ENCODE results near the gene STK38. TPM values are rescaled to one million over a fixed set of nuclear protein-coding genes. Genes with fewer than 3 reads are reported as not detected.
A peak's percentile ranks its signal among the peaks of the same experiment; 100 is the strongest.

The STK38 gene
- total and polyA plus RNA-seq, 2 of the 4 experiments (the other 2 are of a cell fraction), result 10.6 to 19.7 TPM

DNA sequence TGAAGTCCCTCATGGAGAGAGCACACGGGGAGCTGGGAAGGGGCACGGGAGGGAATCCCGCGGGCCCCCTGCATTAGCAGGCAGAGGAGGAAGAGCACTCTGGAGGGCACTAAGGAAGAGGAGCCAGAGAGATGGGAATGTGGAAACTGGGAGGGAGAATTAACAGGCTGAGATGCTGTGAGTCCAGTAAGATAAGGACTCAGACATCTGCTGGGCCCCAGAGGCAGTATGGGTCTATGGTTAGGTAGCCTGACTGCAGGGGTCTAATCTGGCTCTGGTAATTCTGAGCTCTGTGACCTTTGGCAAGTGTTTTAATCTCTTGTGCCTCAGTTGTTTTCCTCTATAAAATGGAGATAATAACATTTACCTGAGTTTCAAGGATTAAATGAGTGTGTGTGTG, 31.2 kb upstream of the STK38 start:
- Histone ChIP-seq H3K4me3 (ENCODE audit: insufficient read depth, low read depth, low read length) (no peak overlapping the region), H3K56ac (ENCODE audit: extremely low read depth, insufficient read depth, low read length) (peak overlapping the region; percentile 38; the same call in 1 of the 2 replicates), H4K8ac (ENCODE audit: low read depth in 2 of 2, low read length in 2 of 2) (peak overlapping the region; percentile 10 to 61; a peak in 2 of 4 replicates), H3K36me3 (ENCODE audit: control insufficient read depth, insufficient read depth, low read length) (no peaks in the 10 kb centered on the region), H3K27me3 (ENCODE audit: control insufficient read depth, insufficient read depth, low read length) (no peaks in the 10 kb centered on the region), H3K14ac (replicated peaks; ENCODE audit: low read depth, low read length) (peak overlapping the region; percentile 45; the same call in 1 of the 2 replicates), H2BK120ac (ENCODE audit: low read depth, low read length) (peak overlapping the region; percentile 89), H3K79me1 (ENCODE audit: low read depth in 1 of 2, low read length in 2 of 2) (peaks cover 4 to 18% of the 10 kb centered on the region in 2 experiments; a peak in 3 of 4 replicates), H2BK20ac (ENCODE audit: low read depth, low read length) (peak overlapping the region; percentile 97), H3K27ac (ENCODE audit: insufficient read depth, low read length) (0 out of 2 replicates have a peak overlapping the region, but pooled peaks have one; percentile 7), H2AFZ (replicated peaks; ENCODE audit: low read length, poor library complexity) (no peak overlapping the region), H4K5ac (ENCODE audit: low read depth, low read length) (no peak overlapping the region; the same call in 1 of the 2 replicates), H2AK9ac (replicated peaks; ENCODE audit: low read depth, low read length, poor library complexity) (no peak overlapping the region), H4K91ac (ENCODE audit: insufficient read depth, low read depth, low read length) (peak overlapping the region; percentile 85), H3K4me1 (ENCODE audit: control insufficient read depth, insufficient read depth, low read length) (peaks cover 13% of the 10 kb centered on the region), H2BK5ac (ENCODE audit: low read depth, low read length, poor library complexity, severe bottlenecking) (peak overlapping the region; percentile 43), H3K9ac (ENCODE audit: low read depth, low read length) (no peak overlapping the region), H3K4me2 (ENCODE audit: low read depth, low read length) (no peak overlapping the region), H3K4ac (ENCODE audit: low read depth, low read length) (peak overlapping the region; percentile 96), H2BK15ac (ENCODE audit: low read depth, low read length) (peak overlapping the region; percentile 77; the same call in 2 of the 3 replicates), H4K20me1 (ENCODE audit: insufficient read depth, low read length) (no peaks in the 10 kb centered on the region), H2AK5ac (ENCODE audit: low read depth, low read length) (peak overlapping the region; percentile 99), H3K18ac (ENCODE audit: low read depth, low read length) (peak overlapping the region; percentile 29; the same call in 1 of the 2 replicates), H3K23ac (ENCODE audit: low read depth, low read length) (peak overlapping the region; percentile 69), H3K9me3 (ENCODE audit: control insufficient read depth, insufficient read depth, low read length) (no peaks in the 10 kb centered on the region), H3K9me1 (ENCODE audit: insufficient read depth, low read length) (peaks cover 15% of the 10 kb centered on the region)
- ChIA-PET POLR2A (ENCODE audit: unreplicated experiment) (no interaction called here), CTCF (interaction anchor here (1.5 kb wide), 1 partner anchor 145 kb away, joined by 4 read pairs; no protein-coding TSS in a partner anchor)
- TF ChIP-seq BHLHE40 (IDR thresholded peaks at IDR 0.05; ENCODE audit: low read depth, low read length) (no peak), FOS (IDR thresholded peaks at IDR 0.05; ENCODE audit: low read depth, low read length) (no peak), MXI1 (IDR thresholded peaks at IDR 0.05; ENCODE audit: borderline replicate concordance, low read depth, low read length) (no peak), MAFK (IDR thresholded peaks at IDR 0.05; ENCODE audit: low read depth, low read length) (no peak), SMC3 (IDR thresholded peaks at IDR 0.05; ENCODE audit: low read depth, low read length) (no peak), RCOR1 (IDR thresholded peaks at IDR 0.05; ENCODE audit: insufficient replicate concordance, low read length) (no peak), CEBPB (IDR thresholded peaks at IDR 0.05; ENCODE audit: low read depth, low read length) (no peak), POLR2A (IDR thresholded peaks at IDR 0.05; ENCODE audit: low read depth, low read length) (no peak)
- TF ChIP-seq, protein P1, sequence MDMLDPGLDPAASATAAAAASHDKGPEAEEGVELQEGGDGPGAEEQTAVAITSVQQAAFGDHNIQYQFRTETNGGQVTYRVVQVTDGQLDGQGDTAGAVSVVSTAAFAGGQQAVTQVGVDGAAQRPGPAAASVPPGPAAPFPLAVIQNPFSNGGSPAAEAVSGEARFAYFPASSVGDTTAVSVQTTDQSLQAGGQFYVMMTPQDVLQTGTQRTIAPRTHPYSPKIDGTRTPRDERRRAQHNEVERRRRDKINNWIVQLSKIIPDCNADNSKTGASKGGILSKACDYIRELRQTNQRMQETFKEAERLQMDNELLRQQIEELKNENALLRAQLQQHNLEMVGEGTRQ (IDR thresholded peaks at IDR 0.05; ENCODE audit: low read depth, low read length), result no peak
- TF ChIP-seq, protein P2, sequence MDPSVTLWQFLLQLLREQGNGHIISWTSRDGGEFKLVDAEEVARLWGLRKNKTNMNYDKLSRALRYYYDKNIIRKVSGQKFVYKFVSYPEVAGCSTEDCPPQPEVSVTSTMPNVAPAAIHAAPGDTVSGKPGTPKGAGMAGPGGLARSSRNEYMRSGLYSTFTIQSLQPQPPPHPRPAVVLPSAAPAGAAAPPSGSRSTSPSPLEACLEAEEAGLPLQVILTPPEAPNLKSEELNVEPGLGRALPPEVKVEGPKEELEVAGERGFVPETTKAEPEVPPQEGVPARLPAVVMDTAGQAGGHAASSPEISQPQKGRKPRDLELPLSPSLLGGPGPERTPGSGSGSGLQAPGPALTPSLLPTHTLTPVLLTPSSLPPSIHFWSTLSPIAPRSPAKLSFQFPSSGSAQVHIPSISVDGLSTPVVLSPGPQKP (IDR thresholded peaks at IDR 0.05; ENCODE audit: borderline replicate concordance, low read depth, low read length), result no peak
- TF ChIP-seq, protein P3, sequence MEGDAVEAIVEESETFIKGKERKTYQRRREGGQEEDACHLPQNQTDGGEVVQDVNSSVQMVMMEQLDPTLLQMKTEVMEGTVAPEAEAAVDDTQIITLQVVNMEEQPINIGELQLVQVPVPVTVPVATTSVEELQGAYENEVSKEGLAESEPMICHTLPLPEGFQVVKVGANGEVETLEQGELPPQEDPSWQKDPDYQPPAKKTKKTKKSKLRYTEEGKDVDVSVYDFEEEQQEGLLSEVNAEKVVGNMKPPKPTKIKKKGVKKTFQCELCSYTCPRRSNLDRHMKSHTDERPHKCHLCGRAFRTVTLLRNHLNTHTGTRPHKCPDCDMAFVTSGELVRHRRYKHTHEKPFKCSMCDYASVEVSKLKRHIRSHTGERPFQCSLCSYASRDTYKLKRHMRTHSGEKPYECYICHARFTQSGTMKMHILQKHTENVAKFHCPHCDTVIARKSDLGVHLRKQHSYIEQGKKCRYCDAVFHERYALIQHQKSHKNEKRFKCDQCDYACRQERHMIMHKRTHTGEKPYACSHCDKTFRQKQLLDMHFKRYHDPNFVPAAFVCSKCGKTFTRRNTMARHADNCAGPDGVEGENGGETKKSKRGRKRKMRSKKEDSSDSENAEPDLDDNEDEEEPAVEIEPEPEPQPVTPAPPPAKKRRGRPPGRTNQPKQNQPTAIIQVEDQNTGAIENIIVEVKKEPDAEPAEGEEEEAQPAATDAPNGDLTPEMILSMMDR (conservative IDR thresholded peaks at IDR 0.05; ENCODE audit: low read depth, low read length), result no peak
- dilution Hi-C loops (cut with HindIII; ENCODE audit: low sequenced_read_pairs, unreplicated experiment) (no loop called here), intact Hi-C loops (cut with micrococcal nuclease) (loop anchor here (5.0 kb wide), 1 partner anchor 46 kb away; no protein-coding TSS in a partner anchor), in situ Hi-C loops (cut with MboI; ENCODE audit: low sequenced_read_pairs) (no loop called here)
- no CpG with 5 or more reads among the region's 4 CpGs for WGBS, 2 experiments (ENCODE audit: extremely low coverage in 2 of 2, insufficient read length in 1 of 2)
- BruUV-seq (replicated peaks), result no TSS peak
- ATAC-seq (ENCODE audit: low read depth) (no peak), DNase-seq (no peak)
